Suprapubic skin (tissue), 4 donors: ENCODE results near the gene SUPT4H1. TPM values are rescaled to one million over a fixed set of nuclear protein-coding genes. Genes with fewer than 3 reads are reported as not detected.
A peak's percentile ranks its signal among the peaks of the same experiment; 100 is the strongest.

Source experiments
- DNase-seq, 2 donors: peaks; one replicate each; pipeline ENCODE4 v3.0.0-alpha.2; 2019; ENCODE audit warnings: low spot score in 2 of 2
- H3K27ac ChIP-seq: fragments of 200-600 bp; sonication (generic); one replicate; pipeline ENCODE4 v1.5.1; 2019
- H3K27me3 ChIP-seq: fragments of 200-600 bp; sonication (generic); one replicate; pipeline ENCODE4 v1.5.1; 2019
- H3K36me3 ChIP-seq: fragments of 200-600 bp; sonication (generic); one replicate; pipeline ENCODE4 v1.5.1; 2019
- H3K4me1 ChIP-seq: fragments of 200-600 bp; sonication (generic); one replicate; pipeline ENCODE4 v1.5.1; 2019
- H3K4me3 ChIP-seq: fragments of 200-600 bp; sonication (generic); one replicate; pipeline ENCODE4 v1.5.1; 2019; ENCODE audit warnings: mild to moderate bottlenecking
- H3K9me3 ChIP-seq: fragments of 200-600 bp; sonication (generic); one replicate; pipeline ENCODE4 v1.5.1; 2019
- CTCF ChIP-seq, 2 donors: fragments of 200-600 bp in 1 of 2; fragments of 450-650 bp in 1 of 2; sonication (generic) in 1 of 2; IDR thresholded peaks; one replicate each; pipeline ENCODE4 v1.5.1; 2016 to 2019; ENCODE audit warnings: antibody characterized with exemption in 2 of 2, mild to moderate bottlenecking in 1 of 2, moderate library complexity in 1 of 2
- EP300 ChIP-seq: sonication (generic); formaldehyde crosslinking; IDR thresholded peaks from one replicate; pipeline ENCODE4 v1.6.1; 2017; ENCODE audit warnings: antibody characterized with exemption
- POLR2A ChIP-seq, 2 donors: fragments of 450-650 bp; IDR thresholded peaks; one replicate each; pipeline ENCODE4 v1.6.1; 2017; ENCODE audit warnings: antibody characterized with exemption in 2 of 2, mild to moderate bottlenecking in 2 of 2, moderate library complexity in 2 of 2
- POLR2AphosphoS5 ChIP-seq, 3 donors: sonication (generic); formaldehyde crosslinking; IDR thresholded peaks; one replicate each; pipeline ENCODE4 v1.6.1; 2017; ENCODE audit warnings: antibody characterized with exemption in 3 of 3
- WGBS: methylation state at CpG from one replicate; pipeline ENCODE4 v1.1.5; 2018; 5-methylcytosine and 5-hydroxymethylcytosine counted together
- total RNA-seq, 4 donors: library from RNA; depleted of rRNA; stranded (reverse); fragments of >200 nt; gene quantifications; one replicate each; pipeline ENCODE4 v1.1.0, GENCODE V29; 2016

The SUPT4H1 gene
- total RNA-seq, 4 donors from 2014 or later: 33.8 to 48.3 (median 40.3) TPM

DNA sequence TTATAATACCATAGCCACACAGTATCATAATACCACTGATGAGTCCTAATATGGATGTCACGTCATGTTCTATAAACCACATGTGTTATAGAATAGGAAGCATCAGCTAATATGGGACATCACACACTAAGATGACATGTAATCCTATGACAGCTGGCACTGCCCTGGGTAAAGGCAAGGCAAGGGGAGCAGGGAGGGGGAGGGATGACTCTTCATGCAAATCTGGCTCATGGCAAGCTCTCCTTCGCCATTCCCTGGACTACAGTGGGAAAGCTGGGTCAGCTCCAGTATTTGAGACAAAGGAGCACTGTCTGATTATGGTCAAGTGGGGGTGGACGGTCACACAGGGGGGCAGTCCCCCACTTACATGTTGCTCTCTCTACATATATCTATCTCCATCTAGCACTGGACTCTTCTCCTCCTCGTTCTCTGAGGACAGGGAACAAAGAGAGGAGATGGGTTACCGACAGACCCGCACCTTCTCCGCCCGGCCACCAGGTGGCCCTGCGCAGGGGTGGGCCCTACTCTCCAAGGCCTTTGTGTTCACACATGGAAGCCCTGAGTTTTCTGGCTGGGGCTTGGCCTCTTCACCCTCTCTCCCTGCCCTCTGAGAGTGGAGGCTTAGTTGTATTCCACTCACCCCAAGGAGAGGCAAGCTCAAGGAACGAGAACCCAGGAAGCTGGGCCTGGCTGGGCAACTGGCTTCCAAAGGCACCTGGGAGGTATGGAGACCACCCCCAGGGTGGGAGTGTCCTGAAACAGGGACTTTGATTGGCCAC, 47.8 kb downstream of the SUPT4H1 start:
- Histone ChIP-seq H3K4me3 (no peak overlapping the region), H3K27me3 (no peaks in the 10 kb centered on the region), H3K27ac (no peak overlapping the region), H3K4me1 (no peaks in the 10 kb centered on the region), H3K9me3 (no peaks in the 10 kb centered on the region), H3K36me3 (no peaks in the 10 kb centered on the region)
- peak; percentile 51 to 75 for TF ChIP-seq CTCF (IDR thresholded peaks at IDR 0.05)
- no peak for TF ChIP-seq EP300
- no peak for TF ChIP-seq POLR2AphosphoS5 (IDR thresholded peaks at IDR 0.05)
- no peak for TF ChIP-seq POLR2A (IDR thresholded peaks at IDR 0.05)
- 47% methylated on average over 9 of the region's 10 CpGs for WGBS
- no peak for DNase-seq

DNA sequence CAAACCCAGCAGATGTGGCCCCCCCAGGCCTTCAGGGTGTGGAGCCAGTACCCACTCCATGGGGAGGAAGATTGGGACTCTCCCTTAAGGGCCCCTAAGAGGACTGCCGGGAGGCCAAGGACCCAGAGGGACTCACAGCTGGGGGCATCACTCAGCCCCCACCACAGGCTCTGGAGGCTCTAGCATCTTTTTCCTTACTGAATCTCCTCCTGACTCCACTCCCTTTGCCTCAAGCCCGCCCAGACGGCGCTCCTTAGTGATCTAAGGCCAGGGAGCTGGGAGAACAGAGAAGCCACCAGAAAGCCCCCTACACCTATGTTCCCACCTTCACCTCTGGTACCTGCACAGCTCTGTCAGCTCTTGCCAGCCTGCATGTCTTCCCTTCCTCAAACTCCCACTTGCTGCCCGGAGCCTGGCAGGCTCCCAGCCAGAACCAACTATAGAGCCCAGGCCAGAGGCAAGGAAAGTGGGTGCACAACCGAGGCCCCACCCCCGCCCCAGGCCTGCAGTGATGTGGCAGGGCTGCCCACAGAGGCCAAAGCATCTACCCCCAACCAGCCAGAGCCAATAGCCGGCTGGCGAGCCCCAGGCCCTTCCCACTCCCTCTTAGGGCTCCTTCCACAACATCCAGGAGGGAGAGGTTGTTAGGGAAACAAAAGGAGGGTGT, 48.9 kb downstream of the SUPT4H1 start:
- no peak overlapping the region for H3K27ac ChIP-seq
- TF ChIP-seq EP300 (no peak), CTCF (IDR thresholded peaks at IDR 0.05) (no peak), POLR2AphosphoS5 (IDR thresholded peaks at IDR 0.05) (no peak), POLR2A (IDR thresholded peaks at IDR 0.05) (no peak)
- no peak overlapping the region for H3K4me3 ChIP-seq
- H3K27me3 ChIP-seq: no peaks in the 10 kb centered on the region
- no peaks in the 10 kb centered on the region for H3K9me3 ChIP-seq
- no peaks in the 10 kb centered on the region for H3K36me3 ChIP-seq
- 63% methylated on average over 3 of the region's 9 CpGs for WGBS
- no peaks in the 10 kb centered on the region for H3K4me1 ChIP-seq
- no peak for DNase-seq

DNA sequence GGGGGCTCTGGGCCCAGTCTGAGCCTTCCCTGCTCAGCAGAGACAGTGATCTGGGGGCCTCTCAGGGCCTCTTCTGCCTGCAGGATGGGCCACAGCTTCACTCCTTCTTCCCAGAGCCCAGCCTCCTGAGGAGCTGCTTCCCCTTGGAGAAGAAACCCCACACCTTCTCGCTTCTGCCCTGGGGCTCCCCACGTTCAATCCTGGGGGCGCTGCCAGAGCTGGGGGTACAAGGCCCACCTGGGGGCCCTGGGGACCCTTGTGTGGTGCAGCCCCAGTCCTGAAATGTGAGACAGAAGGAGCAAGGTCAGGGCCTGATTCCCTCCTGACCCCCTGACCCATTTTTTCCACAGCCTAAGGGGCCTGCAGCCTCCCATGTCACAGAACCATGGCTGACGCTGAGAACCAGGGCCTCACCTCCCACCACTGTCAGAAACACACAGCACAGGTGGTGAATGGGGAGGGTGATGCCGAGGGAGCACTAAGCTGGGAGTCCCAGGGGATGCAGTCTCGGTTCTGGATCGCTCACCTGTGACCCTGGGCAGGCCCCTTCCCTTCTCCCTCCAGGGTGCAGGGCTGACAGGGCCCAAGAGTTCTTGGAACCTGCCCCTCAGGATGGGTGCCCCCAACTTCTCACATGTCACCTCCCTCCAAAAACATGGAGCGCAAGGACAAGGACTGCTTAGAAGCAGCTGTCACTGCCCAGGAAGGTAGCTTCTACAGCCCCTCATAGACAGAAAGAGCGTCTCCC, 49.7 kb downstream of the SUPT4H1 start:
- no peaks in the 10 kb centered on the region for H3K9me3 ChIP-seq
- TF ChIP-seq POLR2A (IDR thresholded peaks at IDR 0.05): no peak
- no peaks in the 10 kb centered on the region for H3K36me3 ChIP-seq
- DNase-seq: no peak
- no peaks in the 10 kb centered on the region for H3K27me3 ChIP-seq
- H3K4me1 ChIP-seq: no peaks in the 10 kb centered on the region
- 82% methylated on average over 5 of the region's 9 CpGs for WGBS
- no peak overlapping the region for H3K27ac ChIP-seq
- H3K4me3 ChIP-seq: no peak overlapping the region

- DNase-seq: no peak
Observed at GRCh38 chr17:58301504-58302150, 50.4 kb downstream of the SUPT4H1 start.

DNA sequence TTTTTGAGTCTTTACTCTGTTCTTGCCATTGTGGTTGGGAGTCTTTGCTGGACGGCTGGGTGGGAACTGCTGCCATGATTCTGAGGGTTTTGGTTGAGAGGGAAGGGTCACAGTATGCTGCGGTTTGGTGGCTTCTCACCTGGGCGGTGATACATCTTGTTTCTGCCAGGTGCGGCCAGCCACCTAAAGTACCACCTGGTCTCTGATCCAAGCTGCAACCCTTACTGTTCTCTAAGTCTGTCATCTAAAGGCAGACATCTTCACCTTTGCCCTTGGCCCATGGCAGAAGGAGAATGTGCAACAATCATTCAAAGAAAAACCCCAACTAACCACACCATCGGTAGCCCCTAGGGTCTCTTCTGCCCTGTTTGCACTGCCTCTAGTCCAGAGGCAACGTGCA, 51.7 kb downstream of the SUPT4H1 start:
- no peak for DNase-seq
- Histone ChIP-seq H3K36me3 (no peaks in the 10 kb centered on the region), H3K27me3 (no peaks in the 10 kb centered on the region), H3K9me3 (no peaks in the 10 kb centered on the region), H3K27ac (no peak overlapping the region), H3K4me3 (no peak overlapping the region), H3K4me1 (no peaks in the 10 kb centered on the region)
- 87% methylated on average over 6 of the region's 6 CpGs for WGBS
- no peak for TF ChIP-seq POLR2A (IDR thresholded peaks at IDR 0.05)
- TF ChIP-seq EP300: no peak
- no peak for TF ChIP-seq POLR2AphosphoS5 (IDR thresholded peaks at IDR 0.05)
- no peak for TF ChIP-seq CTCF (IDR thresholded peaks at IDR 0.05)

More at GRCh38 chr17:58301504-58302150, 50.4 kb downstream of the SUPT4H1 start:
- Histone ChIP-seq H3K27me3 (no peaks in the 10 kb centered on the region), H3K4me3 (no peak overlapping the region), H3K4me1 (no peaks in the 10 kb centered on the region), H3K27ac (no peak overlapping the region), H3K9me3 (no peaks in the 10 kb centered on the region), H3K36me3 (no peaks in the 10 kb centered on the region)
- 82% methylated on average over 16 of the region's 16 CpGs for WGBS
- TF ChIP-seq POLR2AphosphoS5 (IDR thresholded peaks at IDR 0.05) (no peak), EP300 (no peak)

Other genes starting within 250 kb of the SUPT4H1 start
- gene OR4D1, start 203.8 kb downstream of the SUPT4H1 start, total RNA-seq: not detected
- not detected for gene OR4D2, start 185.2 kb downstream of the SUPT4H1 start, total RNA-seq
- gene EPX, start 159.5 kb downstream of the SUPT4H1 start, total RNA-seq: under 1 TPM in 1 of 4 donors, not detected in 3; 0.25 TPM
- 10 to 100 TPM; 11.0 to 25.1 (median 17.2) TPM for gene MKS1, start 132.9 kb downstream of the SUPT4H1 start, total RNA-seq
- under 1 TPM in 2 of 4 donors, not detected in 2; 0.19 to 0.23 TPM for gene LPO, start 113.6 kb downstream of the SUPT4H1 start, total RNA-seq
- not detected for gene MPO, start 71.3 kb downstream of the SUPT4H1 start, total RNA-seq
- gene TSPOAP1, start 23.4 kb downstream of the SUPT4H1 start, total RNA-seq: 10 to 100 TPM in 2 of 4 donors, 1 to 10 TPM in 2; 6.8 to 26.9 (median 12.4) TPM
- gene RNF43, start 65.3 kb upstream of the SUPT4H1 start, total RNA-seq: 10 to 100 TPM; 16.0 to 58.3 (median 21.5) TPM
- gene HSF5, start 136.2 kb upstream of the SUPT4H1 start, total RNA-seq: not detected
- gene MTMR4, start 162.4 kb upstream of the SUPT4H1 start, total RNA-seq: 10 to 100 TPM; 31.7 to 66.0 (median 53.4) TPM